Activated CD8-positive, alpha-beta memory T cell treated with anti-CD3 and anti-CD28 coated beads, Interleukin-2, amount 50 U/mL, for 1 hour (primary cell): ENCODE data around the gene KMT2D.

Experiments
- DNase-seq: peaks from one replicate; pipeline ENCODE4 v3.0.0-alpha.2; 2020; ENCODE audit errors: extremely low read depth

The KMT2D gene, protein sequence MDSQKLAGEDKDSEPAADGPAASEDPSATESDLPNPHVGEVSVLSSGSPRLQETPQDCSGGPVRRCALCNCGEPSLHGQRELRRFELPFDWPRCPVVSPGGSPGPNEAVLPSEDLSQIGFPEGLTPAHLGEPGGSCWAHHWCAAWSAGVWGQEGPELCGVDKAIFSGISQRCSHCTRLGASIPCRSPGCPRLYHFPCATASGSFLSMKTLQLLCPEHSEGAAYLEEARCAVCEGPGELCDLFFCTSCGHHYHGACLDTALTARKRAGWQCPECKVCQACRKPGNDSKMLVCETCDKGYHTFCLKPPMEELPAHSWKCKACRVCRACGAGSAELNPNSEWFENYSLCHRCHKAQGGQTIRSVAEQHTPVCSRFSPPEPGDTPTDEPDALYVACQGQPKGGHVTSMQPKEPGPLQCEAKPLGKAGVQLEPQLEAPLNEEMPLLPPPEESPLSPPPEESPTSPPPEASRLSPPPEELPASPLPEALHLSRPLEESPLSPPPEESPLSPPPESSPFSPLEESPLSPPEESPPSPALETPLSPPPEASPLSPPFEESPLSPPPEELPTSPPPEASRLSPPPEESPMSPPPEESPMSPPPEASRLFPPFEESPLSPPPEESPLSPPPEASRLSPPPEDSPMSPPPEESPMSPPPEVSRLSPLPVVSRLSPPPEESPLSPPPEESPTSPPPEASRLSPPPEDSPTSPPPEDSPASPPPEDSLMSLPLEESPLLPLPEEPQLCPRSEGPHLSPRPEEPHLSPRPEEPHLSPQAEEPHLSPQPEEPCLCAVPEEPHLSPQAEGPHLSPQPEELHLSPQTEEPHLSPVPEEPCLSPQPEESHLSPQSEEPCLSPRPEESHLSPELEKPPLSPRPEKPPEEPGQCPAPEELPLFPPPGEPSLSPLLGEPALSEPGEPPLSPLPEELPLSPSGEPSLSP (N-terminal part only)

DNA sequence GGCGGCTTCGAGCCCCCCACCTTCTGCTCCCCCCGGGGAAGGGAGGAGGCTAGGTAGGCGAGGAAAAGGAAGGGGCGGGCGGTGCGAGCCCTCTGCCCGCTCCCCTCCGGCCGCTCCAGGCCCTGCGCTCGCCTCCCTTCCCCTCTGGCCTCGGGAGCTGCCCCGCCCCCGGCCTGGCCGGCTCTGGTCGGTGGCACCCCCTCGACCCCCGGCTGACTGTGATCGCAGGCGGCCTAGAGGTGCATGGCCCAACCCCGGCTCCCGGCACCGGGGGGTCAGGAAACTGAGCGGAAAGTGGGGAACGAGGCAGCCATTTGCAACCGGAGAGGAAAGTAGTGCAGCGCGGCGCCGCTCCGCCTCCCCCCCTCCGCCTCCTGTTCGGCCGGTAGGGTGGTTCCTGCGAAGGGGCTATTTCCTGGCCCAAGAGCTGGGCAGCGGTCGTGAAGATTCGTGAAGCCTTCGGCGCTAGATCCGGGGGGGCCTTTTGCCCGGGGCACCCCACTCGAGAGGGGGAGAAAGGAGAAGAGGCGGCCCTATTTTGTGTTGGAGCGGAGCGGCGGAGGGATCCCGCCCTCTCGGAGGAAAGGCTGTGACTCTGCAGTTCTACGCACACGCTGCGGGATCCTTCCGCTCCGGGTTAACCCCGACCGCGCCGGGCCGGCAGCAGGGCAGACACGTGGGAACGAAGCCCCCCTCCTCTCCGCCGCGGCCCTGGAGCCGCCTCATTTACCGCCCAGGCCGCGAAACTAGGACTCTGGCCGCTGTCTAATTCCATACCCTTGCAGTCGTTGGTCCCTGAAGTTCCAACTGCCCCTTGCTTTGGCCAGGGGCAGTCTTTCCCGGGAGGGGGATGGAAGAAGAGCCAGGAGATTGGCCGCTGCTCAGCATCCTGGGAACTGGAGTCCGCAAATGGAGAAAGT, at the start of gene KMT2D:
Gene KMT2D, minus strand, starts transcription at position 558 of the 920 bp plus-strand sequence. CDS start 5,470 bp downstream, outside the sequence.
- DNase-seq, result peak; percentile 76

DNA sequence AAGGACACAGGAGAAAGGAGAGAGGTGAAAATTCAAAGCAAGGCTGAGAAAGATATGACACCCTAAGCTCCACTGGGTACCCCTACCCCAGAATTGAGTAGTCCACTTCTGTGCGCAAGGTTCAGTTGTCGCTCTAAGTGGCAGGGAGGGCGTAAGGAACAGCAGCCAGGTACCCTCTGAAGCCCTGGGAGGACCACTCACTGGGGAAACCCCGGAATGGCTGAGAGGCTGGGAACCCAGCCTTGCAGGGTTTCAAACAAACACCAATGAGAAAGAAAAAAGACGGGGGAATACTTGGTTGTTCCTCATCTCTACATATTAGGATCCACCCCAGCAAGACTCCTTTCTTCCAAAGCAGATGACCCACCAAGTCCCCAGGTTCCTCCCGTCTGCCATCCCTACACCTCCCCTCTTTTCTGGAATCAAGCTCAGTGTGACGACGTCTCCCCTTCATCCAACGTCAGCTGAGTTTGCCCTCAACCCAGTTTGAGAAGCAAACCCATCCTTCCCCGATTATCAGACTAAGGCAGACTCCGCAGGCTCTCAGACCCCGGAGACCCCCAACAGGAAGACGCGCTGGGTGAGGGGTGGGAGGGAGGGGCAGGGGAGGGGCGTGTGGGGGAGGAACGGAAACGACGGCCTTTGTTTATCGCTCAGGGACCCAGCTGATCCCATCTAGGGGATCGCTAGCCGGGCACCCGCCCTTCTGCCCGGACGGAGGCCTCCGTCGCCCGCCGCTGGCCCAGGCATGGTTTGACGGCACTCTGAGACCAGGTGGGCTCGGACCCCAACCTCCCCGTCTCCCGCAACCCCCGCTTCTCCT, 49.3 kb upstream of the KMT2D start:
- no peak for DNase-seq

DNA sequence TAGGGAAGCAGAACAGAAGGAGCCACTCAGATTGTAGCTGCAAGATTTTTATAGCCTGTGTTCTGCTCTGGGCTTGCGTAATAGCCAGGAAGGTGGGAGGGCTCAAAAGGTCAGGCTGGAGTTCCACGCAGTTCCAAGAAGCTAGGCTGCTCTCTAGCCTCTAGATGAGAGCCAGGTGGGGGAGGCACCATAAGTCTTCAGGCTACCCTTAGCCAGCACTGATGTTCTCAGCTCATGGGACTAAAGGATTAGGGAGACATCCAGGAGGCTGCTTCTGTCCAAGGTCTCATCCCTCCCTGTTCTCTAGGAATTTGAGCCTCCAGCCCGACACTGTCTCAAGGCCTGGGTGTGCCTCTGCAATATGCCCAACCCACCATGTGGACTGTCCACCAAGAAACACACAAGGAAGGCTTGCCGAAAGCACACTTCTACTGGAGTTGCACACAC, 48.4 kb upstream of the KMT2D start:
- no peak for DNase-seq

DNA sequence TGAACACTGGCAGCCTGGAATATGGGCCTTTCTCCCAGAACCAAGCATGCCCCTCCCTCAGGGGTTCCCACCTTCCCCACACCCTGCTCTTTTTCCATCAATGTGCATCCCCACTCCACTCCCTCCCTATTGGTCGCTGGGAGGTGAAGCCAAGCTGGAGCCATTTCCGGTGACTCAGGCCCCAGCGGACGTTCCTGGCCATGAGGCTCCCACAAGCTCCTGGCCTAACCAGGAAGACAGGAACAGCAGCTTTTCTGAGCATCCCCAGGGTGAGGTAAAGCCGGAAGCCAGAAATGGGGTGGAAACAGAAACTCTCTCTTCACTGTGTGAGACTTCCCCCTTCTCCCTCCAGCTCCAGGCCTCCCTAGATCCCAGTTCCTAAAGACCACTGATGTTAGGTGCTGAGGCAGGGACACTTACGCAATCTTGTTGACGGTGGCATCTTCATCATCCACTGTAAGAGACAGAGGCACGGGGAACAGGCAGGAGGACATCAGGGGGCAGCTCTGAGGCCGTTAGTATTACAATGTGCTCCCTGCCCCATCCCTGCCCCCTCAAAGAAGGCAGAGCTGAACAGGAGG, 45.0 kb upstream of the KMT2D start:
- no peak for DNase-seq

DNA sequence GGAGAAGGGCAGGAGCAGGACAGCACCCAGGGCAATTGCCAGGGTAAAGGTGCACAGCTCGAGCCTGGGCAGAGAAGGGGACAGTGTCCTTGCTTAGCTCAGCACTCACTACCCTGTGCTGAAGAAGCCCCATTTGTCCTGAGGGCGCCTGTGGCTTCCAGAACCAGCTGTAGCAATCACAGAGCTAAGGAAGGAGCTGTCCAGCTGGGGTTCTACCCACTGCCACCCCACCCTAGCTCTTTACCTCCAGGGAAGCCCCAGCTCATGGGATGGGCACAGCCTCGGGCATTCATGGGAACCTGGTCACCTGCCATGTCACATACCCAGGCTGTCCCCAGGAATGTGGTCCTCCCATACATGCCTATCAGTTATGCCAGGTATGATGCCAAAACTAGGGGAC, 44.2 kb upstream of the KMT2D start:
- DNase-seq, result no peak

DNA sequence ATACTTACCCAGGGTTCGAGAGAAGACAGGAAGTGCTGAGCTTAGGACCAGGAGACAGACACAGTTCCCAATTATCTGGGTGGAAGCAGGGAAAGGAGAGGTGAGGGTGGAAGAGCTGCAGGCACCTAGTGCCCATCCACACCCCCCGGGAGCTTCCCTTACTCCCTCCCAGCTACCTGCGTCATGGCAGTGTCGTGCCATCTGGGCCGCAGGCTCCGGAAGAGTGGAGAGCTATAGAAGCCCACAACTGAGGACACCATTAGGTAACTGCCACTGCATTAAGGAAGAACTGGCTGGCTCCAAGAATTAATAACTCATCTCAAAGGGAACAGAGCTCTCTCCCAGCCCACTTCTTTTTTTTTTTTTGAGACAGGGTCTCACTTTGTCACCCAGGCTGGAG, 39.8 kb upstream of the KMT2D start:
- no peak for DNase-seq

DNA sequence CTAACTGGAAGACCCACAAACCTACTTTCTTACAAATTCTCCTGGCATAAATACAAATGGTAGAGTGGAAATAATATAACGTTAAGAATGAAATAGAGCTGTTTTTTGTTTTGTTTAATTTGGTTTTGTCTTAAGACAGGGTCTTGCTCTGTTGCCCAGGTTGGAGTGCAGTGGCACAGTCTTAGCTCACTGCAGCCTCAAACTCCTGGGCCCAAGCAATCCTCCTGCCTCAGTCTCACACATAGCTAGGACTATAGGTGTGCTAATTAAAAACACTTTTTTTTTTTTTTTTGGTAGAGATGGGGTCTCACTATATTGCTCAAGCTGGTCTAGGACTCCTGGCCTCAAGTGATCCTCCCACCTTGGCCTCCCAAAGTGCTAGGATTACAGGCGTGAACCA, 38.1 kb upstream of the KMT2D start:
- DNase-seq, result no peak

DNA sequence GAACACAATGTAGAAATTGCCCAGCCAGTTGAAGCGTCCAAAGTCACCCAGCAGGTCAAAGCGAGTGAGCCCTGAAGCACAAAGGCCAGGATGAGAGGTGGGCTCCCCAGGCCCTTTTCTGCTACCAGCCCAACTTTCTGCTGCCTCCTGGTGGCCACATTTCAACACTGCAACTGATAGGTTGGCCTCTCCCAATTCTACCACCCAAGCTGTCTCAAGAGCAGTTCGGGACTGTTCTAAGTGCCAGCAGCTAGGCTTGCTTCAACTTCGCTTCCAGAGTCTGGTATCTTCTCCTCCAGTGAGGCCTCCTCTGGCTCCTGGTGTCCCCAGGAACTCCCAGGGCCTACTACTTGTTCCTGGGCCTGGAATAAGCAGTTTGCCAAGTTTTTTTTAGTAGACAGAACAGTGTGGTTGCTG, 37.4 kb upstream of the KMT2D start:
- DNase-seq, result no peak

DNA sequence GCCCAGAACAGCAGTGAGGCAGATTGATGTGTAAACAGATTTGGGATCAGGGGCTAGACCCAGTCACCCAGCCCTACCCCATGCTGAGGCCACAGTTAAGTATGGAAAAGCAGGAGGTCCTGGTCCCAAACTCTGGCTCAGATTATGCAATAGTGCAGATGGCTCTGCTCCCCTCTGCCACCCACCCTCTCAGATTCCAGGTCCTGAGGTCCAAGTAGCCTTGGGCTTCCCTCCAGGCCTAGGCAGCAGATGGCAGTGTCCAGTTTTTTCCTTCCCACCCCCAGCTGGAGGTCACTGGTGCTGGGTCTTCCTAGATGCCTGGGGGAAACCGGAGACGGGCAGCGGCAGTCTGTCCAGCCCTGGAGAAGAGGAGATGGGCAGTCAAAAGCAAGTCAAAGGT, 36.8 kb upstream of the KMT2D start:
- no peak for DNase-seq

DNA sequence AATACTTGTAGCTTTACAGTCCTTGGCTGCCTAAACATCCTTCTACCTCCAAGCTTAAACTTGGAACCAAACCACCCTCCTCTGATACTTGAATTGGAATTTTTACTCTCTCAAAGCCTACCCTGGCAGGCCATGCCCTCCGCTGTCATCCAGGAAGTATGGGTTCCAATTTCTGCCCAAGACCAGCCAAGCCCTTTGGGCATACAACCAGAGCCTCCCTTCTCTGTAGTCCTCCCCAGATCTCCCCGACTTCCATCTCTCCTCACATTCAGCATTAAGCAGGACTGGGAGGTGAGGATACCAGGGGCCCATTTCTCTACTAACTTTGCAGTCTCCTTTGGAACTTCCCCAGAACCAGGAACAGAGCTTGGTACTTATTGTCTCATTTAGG, 34.4 kb upstream of the KMT2D start:
- DNase-seq, result no peak

DNA sequence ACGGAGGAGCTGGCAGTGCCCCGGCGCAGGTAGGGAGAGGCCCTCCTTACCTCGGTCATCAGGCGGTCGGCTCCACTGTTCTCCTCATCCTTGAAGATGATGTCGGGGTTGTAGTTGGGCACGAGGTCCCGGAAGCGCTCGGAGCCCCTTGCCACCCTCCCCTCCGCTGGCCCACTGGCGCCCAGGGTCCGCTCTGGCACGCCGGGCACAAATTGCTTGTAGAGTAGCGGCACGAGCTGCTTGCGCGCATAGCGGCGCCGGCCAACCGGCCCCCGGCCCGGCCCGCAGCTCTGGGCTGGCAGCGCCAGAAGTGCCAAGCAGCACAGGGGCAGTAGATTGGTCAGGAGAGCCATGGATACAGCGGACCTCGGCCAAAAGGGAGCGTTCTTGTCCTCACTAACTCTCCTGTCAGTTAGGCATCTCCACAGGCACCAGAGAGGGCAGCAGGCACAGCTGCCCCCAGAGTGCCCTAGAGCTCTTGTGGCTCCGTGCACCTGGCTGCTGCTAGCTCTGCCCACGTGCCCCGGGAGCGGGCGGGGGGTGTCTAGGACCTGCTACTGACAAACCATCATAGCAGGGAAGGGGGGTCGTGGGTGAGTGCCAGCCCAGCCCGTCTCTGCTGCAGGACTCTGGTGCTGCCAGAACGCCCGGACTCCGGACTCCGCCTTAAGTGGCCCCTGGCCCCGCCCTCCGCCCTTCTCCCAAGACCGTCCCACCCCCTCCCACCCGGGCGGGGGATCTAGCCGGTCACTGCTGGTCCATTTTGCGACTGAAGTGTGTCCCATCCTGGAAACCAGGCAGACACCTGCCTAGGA, 33.8 kb upstream of the KMT2D start, which contains the start of gene DHH:
Gene DHH, minus strand, starts transcription at position 642 of the 815 bp plus-strand sequence. Its CDS starts 289 bp downstream, at position 353.
- no peak for DNase-seq

DNA sequence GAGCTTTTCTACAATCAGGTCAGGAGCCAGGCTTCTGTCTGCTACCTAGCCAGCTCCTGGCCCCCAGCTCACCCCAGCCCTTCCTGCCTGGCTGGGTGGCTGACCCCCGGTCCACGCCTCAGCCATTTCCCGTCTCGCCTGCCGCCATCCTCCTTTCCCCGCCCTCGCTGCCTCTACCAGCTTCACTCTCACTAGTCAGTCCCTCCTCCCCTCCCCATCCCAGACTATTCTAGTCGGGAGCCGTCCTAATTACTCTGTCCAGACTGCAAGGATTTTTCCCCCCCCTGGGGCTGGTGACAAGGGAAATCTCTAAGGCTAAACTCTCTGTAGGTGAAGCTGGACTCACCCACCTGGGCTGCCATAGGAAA, 33.2 kb upstream of the KMT2D start:
- no peak for DNase-seq

DNA sequence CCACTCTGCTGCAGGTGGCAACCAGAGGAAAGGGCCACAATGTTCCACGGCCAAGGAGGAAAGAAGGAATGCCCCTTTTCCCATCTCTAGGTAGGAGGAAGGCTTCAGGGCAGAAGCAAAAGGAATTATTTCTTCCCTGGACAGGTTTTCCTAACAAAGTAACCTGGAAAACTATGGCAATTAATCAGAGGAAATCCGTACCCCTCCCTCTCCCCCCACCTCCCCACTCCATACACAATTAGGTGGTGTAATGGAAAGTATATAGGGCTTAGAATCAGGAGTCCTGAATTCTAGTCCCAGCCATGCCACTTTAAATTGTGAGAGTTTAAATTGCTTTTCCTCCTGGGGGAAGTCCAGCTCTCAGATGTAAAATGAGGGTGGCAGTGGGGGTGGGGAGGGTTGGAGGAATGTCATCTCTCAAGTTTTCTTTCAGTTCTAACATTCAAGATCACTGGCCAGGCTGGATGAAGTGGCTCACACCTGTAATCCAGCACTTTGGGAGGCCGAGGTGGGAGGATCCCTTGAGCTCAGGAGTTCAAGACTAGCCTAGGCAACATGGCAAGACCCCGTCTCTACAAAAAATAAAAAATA, 32.3 kb upstream of the KMT2D start:
- no peak for DNase-seq

DNA sequence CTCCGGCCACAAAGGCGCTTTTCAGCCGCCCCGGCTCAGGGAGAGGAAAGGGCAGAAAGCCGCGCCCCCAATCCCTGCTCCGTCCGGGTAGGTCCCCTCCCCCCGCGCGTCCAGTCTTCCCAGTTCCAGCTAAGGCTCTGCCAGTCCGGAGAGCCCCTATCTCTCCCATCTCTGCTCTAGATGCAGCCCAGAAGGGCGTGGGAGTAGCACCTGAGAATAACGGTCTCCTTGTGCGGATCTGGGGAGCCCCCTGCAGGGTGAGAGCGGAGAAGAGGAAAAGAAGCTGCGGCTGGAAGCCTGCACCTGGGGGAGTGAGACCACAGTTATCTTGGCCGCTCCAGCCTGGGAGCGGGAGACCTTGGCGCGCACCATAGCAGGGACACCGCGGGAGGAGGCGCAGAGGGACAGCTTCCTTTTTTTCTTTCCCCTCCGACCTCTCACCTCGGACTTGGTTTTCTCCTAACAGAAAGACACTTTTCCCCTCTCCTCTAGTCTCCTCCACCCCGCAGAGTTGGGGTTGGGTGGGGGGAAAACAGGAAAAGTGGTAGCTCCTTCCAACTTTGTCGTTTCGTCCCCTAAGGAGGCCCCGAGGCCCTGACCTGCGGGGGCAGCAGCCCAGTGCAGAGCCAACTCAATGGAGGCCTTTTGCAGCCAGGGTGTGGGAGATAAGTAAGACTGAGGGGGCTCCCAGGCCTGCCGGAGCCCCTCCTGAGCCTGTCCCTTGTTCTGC, 31.7 kb upstream of the KMT2D start:
- DNase-seq, result no peak

DNA sequence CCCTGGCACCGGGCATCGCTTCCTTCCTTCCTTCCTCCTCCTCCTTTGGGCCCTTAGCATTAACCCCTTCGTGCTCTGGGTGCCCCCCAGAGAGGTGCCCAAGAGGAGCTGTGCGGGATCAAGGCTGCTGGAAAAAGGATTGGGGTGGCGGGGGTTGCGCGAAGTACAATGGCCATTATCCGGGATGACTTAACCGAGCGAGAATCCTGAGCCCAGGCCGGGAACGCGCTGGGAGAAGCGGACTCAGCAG, 31.2 kb upstream of the KMT2D start:
- no peak for DNase-seq

DNA sequence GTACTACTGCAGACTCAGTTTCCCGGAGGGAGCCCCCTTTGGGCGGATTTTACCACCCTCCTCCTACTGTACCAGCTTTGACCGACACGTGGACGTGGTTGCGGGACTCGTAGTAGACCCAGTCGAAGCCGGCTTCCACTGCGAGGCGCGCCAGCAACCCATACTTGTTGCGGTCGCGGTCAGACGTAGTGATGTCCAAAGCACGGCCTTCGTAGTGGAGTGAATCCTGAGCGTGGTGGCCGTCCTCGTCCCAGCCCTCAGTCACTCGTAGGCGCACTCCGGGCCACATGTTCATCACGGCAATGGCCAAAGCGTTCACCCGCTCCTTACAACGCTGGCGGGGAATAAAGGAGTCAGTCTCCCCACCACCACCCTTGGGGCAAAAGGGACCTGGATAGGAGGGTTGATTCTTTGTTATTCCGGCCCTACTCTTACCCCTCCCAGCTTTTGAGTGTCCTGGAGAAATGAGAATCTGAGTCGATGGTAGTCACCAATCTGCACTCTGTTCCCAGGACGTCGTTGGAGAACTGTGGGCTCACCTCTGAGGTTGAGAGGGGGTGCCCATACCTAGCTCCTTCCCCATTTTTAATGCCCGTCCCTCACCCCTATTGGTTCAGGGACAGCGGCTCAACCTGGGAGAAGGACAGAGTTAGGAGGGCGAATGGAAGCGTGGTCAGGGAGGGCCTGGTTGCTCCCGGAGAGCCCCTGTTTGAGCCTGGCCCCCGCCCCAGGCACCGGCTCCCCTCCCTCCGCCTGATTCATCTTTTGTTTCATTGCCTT, 30.7 kb upstream of the KMT2D start:
- DNase-seq, result no peak

DNA sequence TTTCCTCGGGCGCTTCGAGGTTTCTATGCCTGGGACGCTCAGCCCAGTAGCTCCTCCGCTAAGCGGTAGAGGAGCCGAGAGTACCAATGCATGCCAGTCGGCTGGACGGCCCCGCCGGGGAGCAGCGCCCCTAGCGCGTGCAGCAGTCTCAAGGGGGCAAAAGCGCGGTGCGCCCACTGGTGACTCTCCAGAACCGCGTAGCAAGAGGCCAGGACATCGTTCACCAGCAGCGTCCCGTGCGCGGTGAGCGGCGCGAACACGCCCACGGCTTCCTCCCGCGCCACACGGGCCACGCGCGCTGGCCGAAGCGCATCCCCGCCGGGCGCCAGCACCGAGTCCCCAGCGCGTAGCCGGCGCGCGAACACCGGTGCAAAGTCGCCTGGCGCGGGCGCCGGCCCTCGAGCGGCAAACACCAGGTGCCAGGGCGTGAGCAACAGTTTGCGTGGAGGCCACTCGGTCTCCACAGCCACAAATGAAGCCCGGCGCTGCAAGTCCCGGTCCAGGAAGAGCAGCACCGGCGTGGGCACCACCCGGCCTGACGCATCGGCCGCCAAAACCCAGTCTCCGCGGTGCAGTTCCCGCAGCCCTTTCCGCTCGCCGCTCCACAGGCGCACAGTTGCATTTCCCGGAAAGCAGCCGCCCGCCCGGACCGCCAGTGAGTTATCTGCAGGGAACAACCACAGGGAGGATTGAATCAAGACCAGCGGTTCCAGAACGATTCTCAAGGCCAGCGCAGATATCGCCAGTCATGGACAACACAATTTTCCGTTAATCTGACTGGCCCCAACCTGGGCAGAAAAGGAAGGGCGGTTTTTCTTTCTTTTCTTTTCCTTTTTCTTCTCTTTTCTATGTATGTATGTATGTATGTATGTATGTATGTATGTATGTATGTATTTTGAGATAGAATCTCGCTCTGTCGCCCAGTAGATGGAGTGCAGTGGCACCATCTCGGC, 29.5 kb upstream of the KMT2D start:
- no peak for DNase-seq
